CD4-positive, alpha-beta T cell treated with Interleukin-4 for 1 hour (primary cell): Measurements from ENCODE around the gene KMT2E.
"Not testable (repeated sequence)": the region's sequence is repeated elsewhere in the genome, so short reads cannot be mapped to it uniquely, and the experiment has no call there.

Source experiments
- DNase-seq, 2 donors: peaks; one replicate each; pipeline ENCODE4 v3.0.0-alpha.2; 2020 to 2022

KMT2E gene

GRCh38 chr7:104982308-104983075, 31.5 kb upstream of the KMT2E start:
- peak in 1 of 2 donors; percentile 24 for DNase-seq

GRCh38 chr7:104983076-104983577, 30.9 kb upstream of the KMT2E start:
- DNase-seq: no peak

DNA sequence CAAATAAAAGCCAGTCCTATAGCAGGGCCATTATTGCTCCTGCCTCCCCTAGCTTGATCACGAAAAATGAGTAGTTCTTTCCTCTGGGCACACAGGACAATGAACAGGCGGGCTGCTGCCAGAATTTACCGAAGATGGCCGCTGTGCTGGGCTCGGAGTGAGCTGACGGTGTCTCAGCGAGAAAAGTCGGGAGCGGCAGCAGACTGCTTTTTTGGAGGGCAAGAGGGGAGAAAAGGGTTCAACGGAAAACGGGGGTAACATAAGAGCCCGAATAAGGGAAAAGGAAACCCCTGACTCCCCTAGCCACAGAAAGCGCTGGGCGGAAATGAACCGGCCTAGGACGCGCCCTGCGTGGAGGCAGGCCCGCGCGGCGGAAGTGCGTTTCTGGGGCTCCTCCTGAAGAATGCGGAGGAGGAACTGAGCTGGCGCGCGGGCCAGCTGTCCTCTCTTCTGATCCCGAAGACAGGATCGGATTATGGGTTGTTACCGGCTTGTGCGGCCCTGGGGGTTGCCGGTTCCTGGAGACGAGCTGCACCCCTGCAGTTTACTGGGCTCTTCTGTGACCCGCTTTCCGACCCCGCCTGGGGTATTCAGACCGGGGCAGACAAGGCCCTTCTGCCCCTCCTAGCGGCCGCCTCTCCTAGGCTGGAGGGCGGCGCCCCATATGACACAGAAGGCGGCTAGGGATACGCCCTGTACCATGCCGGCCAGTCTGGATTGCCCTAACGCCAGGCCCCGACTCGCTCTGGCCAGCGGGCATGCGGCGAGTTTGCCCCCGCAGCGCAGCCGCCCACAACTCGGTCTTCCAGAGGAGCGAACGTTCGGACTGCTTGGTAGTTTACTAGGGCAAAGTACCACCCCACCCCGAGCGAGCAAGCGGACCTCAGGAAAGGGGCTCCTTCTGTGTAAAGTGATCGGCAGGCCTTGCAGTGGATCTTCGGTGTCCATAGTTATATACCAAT, 30.1 kb upstream of the KMT2E start:
- peak; percentile 85 to 88 for DNase-seq

- no peak for DNase-seq
These were observed 29.3 kb upstream of the KMT2E start for GRCh38 chr7:104984585-104985258.

DNA sequence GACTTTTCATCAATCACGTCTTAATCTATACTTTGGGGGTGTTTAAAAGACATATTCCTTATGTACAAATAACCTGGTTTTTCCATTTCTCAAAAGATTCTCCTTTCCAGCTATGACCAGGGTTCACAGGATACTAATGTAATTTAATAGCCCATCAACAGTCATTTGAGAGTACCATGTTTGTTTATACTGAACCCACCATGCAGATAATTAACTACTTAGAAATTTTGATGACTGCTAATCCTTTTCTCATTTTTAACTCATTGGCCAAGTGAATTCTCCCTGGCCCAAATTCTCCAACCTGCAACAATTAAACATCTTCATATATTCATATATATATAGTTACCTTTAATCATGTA, 28.8 kb upstream of the KMT2E start:
- no peak for DNase-seq

GRCh38 chr7:104986628-104987259, 27.3 kb upstream of the KMT2E start:
- DNase-seq: no peak

DNA sequence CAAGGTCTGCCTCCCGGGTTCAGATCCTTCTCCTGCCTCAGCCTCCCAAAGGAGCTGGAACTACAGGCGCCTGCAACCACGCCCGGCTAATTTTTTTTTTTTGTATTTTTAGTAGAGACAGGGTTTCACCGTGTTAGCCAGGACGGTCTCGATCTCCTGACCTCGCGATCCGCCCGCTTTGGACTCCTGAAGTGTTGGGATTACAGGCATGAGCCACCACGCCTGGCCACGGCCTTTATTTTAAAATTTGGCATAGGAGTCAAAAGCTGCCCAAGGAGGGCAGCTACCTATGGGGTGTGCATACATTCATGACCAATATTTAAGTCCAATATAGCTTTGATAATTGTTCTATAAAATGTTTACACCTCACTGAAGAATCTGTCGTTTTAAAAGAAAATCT, 26.6 kb upstream of the KMT2E start:
- not testable (repeated sequence) for DNase-seq

GRCh38 chr7:104990983-104991382, 23.0 kb upstream of the KMT2E start:
- DNase-seq: no peak

GRCh38 chr7:104992306-104992705, 21.7 kb upstream of the KMT2E start:
- no peak for DNase-seq

- no peak for DNase-seq
These were observed 20.7 kb upstream of the KMT2E start for GRCh38 chr7:104993217-104993862.

DNA sequence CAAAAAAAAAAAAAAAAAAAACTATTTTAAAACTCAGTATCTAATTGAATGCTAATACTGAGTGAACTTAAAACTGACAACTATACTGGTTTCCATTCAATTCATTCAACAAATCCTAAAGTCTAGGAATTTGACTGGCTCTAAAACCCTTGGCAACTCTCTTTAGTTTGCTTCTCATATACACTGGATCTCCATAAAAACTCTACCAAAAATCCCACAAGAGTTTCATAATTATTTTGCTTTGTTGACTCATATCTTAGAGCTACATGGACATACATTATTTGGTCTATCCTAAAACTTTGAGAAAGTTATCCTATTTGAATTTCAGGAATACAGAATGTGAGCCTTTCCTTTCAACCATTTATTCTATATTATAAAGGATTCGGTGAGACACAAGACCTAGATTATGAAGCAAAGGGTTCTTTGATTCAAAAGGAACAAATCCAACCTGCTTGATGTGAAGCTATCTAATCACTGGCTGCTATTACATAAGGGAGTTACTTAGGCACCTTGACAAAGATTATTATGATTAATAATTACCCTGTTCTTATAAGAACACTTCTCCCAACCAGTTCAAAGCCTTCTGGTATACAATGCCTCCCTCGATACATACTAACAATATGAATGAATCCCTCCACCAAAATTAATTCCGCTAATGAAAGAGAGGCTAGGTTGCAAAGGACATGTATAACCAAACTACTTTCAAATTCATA, 15.8 kb upstream of the KMT2E start:
- DNase-seq: no peak

GRCh38 chr7:105000200-105000599, 13.8 kb upstream of the KMT2E start:
- DNase-seq: no peak

DNA sequence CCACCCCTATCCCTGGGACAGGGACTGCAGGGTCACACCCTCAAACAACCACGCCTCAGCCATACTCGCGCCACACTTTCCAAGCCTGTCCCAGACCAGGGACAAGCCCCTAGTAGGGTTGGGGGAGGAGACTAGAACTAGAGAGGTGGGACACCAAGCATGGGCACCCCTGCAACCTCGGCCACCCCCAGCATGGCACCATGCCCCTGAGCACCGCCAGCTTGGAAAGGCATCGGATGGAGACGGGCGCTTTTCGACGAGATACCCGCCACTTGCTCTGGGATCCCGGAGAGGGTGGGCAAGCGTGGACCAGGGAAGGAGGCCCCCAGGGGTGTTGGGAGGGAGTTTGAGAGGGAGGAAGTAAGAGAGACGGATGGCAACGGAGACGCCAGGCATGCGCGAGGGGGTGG, 13.1 kb upstream of the KMT2E start:
- no peak for DNase-seq

- no peak for DNase-seq
These were observed 12.3 kb upstream of the KMT2E start for GRCh38 chr7:105001652-105002184.

DNA sequence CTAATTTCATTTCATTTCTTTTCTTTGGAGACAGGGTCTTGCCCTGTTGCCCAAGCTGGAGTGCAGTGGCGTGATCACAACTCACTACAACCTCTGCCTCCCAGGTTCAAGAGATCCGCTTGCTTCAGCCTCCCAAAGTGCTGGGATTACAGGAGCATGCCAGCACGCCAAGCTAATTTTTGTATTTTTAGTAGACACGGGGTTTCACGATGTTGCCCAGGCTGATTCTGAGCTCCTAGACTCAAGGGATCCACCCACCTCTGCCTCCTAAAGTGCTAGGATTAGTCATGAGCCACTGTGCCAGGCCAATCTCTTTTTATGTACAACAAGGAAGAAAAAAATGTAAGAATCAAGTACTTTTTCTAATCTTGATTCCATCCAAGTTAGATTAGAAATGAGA, 10.7 kb upstream of the KMT2E start:
- DNase-seq: peak in 1 of 2 donors; percentile 36

- no peak for DNase-seq
These were observed 10.0 kb upstream of the KMT2E start for GRCh38 chr7:105003872-105004510.

DNA sequence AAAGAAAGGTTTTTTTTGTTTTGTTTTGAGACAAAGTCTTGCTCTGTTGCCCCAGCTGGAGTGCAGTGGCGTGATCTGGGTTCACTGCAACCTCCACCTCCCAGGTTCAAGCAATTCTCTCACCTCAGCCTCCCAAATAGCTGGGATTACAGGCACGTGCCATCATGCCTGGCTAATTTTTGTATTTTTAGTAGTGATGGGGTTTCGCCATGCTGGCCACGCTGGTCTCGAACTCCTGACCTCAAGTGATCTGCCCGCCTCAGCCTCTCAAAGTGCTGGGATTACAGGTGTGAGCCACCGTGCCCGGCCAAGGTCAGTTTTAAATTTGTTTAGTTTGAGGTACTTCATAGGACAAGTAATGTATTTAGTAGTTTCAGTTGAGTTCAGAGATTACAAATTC, 9.0 kb upstream of the KMT2E start:
- not testable (repeated sequence) for DNase-seq

DNA sequence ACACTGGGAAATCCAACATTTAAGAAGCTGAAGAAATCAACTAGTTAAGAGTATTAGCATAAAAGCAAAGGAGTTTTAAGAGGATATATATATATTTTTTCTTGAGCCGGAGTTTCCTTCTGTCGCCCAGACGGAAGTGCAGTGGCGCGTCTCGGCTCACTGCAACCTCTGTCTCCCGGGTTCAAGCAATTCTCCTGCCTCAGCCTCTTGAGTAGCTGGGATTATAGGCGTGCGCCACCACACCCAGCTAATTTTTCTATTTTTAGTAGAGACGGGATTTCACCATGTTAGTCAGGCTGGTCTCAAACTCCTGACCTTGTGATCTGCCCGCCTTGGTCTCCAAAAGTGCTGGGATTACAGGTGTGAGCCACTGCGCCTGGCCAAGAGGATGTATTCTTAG, 8.5 kb upstream of the KMT2E start:
- not testable (repeated sequence) for DNase-seq

DNA sequence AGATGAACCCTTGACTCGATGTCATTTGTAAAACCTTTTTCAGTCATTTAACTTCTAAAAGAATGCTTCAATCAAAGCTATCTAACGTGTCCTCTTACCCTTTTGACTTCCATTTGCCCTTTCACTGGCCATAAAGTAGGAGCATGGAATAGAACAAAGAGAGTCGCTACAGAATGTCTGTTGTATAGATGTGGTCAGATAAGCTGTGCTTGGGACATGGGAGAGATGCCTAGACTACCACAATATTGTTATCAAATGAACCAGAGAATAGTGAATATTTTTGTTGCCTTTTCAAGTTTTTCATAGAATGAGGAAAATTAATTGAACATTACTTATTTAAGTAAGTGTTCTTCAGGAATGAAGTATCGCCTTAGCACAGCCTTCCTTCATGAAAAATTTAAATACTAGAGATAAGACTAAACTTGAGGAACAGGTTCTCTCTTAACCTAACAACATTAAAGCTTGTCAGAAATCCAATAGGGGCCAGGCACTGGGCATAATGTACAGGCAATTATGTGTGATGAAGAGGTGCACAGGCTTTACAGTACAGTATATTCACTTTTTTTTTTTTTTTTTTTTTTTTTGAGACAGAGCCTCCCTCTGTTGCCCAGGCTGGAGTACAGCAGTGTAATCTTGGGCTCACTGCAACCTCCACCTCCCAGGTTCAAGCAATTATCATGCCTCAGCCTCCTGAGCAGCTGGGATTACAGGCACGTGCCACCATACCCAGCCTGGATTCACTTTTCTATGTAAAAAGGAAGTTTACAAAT, 7.5 kb upstream of the KMT2E start:
- DNase-seq: no peak

DNA sequence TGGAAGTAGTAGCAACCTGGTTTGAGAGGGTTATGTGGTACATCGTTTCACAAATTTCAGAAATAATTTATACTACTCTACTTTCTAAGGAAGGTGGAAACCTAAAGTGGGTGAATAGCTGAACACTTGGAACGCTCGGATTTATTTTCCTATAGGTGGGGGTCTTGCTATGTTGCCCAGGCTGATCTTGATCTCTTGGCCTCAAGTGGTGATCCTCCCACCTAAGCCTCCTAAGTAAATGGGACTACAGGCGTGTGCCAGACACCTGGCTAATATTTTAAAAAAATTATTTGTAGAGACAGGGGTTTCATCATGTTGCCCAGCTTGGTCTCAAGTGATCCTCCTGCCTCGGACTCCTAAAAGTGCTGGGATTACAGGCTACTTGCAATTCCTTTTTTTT, 6.7 kb upstream of the KMT2E start:
- no peak for DNase-seq
